Middle frontal gyrus (tissue), 1 donor: ENCODE data around the gene FUZ.

Experiments
- DNase-seq: peaks from one replicate; pipeline ENCODE4 v3.0.0-alpha.2; 2015; ENCODE audit warnings: low spot score; ENCODE audit errors: extremely low spot score

The FUZ gene

DNA sequence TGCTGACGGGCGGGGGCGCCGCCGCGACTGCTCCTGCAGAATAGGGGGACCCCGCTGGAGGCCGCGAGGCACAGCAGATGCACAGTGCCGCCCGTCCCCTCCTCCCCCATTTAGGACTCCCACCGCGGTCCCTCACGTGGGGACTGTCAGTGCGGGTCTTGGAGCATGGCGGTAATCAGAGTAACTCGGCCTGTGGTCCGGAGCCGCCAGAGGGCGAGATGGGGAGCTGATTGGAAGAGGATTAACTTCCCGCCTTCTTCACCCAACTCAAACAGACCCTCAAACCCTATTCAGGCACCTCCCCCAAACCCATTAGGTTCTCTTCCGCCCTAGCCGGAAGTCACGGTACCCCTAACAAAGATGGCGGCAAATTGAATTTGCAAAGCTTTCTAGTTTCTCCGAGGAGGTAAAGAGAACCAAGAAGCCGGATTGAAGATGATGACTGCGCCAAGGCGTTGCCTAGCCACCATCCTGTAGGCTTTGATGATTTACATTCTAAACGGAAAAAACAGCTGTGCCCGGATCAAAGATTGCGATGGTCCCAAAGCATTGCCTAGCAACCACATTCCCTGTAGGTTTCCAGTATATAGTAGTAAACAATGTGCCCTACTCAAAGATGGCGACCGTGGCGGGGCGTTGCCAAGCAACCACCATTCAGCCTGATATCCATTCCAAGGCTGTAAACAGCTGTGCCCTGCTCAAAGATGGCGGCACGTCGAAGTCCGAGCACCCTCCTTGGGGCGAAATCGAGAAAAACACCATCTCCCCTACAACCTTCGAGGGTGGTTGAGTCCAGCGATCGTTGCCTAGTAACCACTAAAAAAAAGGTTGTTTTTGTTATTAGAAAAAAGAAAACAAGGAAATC is at the start of gene FUZ:
FUZ (minus strand) TSS at position 296 of the 865 bp plus-strand sequence; CDS start at position 110, 186 bp downstream.
- peak; percentile 95 for DNase-seq

DNA sequence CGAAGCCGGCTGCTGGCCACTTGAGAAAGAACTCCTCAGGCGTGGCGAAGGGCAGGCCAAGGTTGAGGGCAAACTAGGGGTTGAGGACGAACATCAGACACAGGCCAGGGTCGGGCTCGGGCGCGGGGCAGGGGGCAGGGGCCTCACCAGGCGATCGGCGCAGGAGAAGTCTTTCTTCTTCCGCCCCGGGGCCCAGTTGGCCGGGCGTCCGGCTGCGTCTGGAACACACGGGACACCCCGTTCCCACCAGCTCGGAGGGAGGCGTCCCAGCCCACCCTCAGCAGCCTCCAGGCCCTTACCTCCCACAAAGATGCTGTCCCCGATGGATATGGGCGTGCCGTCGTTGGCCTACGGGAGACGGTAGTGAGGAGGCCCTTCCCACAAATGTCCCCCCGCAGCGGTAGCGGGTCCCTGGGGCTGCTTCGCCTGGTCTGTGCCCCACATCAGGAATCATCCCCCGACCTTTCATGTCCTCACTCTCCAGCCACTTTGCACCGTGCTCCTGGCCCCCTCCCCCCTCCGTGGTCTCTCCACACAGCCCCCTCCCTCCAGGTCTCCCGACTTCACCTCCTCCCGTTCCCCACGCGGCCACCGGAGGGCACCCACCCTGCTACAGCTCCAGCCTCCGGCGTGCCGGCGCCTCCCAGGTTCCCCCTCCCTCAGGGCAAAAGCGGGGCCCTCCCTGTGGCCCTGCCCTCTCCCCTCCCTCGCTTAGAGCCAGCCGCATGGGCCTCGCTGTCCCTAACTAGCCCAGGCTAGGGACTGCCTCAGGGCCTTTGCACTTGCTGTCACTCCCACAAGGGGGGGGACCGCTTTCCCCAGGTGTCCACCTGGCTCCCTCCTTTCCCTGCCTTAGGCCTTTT is 49.5 kb upstream of the FUZ start:
- DNase-seq, result no peak

DNA sequence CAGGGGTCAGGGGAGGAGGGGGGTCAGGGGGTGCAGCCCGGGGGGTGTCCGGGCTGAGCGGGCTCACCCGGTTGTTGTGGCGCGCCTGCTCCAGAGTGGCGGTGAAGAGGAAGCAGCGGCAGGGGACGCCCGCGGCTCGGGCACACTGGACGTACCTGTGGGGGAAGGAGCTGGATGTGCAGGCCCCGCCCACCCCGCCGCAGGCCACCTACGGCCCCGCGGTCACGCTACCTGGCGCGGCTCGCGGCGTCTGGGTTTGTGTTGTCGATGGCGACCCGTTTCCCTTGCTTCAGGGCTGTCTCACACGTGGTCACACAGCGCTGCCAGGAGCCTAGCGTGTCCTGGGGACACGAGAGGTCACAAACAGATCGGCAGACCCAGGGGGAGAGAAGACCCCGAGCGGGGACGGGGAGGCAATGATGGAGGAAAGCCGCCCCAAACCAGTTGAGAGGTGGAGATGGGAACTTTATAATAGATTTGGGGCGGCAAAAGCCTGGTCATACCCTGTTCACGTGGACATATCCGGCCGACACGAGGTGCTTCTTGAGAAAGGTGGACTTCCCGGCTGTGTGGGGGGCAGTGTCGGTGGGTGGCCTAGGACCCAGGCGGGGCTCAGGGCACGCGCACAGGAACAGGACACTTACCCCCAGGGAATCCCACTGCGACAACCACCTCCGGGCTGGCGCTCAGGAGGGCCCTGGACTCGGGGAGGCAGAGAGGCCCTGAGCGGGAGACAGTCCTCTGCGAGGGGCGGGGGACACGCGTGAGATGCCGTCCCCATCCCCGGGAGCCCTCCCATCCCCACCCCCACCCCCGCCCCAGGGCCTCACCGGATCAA is 48.7 kb upstream of the FUZ start:
- no peak for DNase-seq

DNA sequence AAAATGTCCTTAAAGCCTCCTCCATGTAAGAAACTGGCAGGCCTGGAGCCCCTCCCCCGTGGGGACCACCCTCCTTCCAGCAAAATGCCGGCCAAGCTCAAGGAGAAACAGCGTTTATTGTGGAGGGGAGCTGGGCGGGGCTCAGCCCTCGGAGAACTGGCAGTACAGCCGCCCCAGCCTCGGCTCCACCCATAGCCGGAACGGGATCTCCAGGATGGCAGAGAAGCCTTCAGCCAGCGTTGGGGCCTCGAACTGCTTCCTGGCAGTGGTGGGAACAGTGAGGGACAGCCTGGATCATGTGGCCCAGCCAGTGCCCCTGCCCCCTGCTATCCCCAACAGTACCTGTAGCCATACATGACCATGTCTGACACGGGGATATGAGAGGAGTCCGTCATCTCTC is 48.0 kb upstream of the FUZ start:
- DNase-seq, result no peak

- DNase-seq, result no peak
Measured at GRCh38 chr19:49860336-49861102, 47.4 kb upstream of the FUZ start.

DNA sequence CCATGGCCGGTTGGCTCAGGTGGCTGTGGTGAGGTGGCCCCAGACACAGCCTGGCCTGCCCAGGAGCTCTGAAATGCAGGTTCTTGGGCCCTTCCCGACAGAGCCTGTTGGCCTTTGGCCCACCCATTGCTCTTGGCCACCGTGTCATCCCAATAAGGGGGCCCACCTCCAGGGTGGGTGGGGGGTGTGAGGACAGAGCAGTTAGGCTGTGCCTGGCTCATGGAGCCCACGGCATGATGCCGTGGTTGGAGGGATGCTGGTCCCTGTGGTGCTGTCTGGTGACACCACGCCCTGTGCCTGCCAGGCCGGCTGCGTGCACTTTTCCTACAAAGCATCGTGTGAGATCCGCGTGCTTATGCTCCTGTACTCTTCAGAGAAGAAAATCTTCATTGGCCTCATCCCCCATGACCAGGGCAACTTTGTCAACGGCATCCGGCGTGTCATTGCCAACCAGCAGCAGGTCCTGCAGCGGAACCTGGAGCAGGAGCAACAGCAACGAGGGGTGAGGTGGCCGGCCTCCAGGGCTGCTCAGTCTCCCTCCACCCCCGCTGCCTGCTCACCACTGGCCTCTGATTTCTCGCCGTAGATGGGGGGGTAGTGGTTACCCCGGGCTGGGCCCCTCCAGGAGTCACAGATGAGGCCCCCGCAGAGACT is 46.7 kb upstream of the FUZ start:
- no peak for DNase-seq

- no peak for DNase-seq
Measured at GRCh38 chr19:49858088-49858985, 45.2 kb upstream of the FUZ start.

DNA sequence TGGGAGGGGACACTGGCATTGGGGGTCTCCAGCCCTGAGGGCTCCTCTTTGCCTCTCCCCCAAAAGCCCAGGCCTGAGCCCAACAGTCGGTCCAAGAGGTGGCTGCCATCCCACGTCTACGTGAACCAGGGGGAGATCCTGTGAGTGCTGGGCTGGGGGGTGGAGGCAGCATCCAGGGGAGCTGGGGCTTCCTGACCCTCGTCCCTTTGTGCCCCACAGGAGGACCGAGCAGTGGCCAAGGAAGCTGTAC is 44.7 kb upstream of the FUZ start:
- DNase-seq, result no peak

GRCh38 chr19:49857061-49857837 is 44.2 kb upstream of the FUZ start:
- no peak for DNase-seq

GRCh38 chr19:49856574-49857021 is 43.5 kb upstream of the FUZ start:
- no peak for DNase-seq

DNA sequence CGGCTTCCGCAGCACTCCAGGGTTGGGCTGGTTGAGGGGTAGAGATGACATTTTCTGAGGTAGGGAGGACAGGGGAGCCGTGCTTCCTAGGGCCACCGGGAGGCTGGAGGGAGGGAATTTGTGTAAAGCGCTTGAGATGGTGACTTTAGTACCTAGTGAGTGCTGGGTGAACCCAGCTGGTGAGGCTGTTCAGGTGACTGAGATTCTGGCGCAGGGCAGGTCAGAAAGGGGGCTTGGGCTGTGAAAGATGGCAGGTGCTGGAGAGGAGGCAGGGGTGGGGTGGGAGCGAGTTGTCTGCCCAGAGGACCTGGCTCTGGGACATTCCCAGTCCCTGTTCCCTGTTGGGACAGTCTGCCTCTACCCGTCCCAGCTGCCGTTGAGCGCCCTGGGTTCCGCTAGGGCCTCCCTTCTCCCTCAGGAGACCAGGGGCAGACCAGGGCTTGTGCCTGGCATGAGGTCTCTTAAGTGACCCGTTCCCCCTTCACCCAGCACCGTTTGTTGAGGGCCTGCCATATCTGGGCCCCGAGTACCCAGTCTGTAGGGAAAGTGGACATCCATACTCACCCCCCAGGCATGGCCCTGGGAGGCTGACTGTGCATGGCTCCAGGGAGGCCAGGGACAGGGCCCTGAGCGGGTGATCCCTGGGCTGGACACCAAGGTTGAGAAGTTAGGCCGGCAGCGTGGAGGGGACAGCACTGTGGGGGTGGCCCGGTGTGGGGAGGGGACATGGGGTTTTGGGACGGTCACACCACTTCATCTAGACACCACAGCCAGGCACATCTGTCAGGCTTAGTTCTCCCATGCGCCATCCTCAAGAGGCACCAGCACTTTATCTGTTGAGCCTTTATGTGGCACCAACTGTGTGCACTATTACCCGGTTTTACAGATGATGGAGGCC is 42.8 kb upstream of the FUZ start:
- no peak for DNase-seq

- no peak for DNase-seq
Measured at GRCh38 chr19:49855277-49855675, 42.2 kb upstream of the FUZ start.

- no peak for DNase-seq
Measured at GRCh38 chr19:49854378-49855263, 41.5 kb upstream of the FUZ start.

GRCh38 chr19:49853852-49854377 is 40.8 kb upstream of the FUZ start:
- no peak for DNase-seq

DNA sequence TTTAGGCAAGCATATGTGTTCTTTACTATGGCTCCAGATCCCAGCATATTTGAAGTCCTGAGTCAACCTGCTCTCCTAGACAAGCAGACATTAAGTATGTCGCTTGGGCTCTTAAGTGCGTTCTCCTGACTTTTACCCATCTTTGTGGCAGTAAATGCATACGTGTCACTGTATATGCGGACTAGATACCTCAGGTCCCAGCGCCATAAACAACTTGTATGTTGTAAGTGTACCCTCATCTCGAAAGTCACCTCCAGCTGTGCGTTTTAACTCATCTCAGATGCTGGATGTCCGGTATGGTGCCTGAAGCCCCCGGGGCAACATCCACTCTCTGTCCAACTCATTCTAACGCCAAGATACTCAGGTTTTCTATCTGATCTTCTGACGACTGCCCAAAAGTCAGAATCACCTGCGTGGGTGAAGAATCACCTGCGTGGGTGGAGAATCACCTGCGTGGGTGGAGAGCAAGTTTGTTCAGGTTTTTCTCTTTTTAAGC is 39.6 kb upstream of the FUZ start:
- no peak for DNase-seq
